Neural progenitor cell (in vitro differentiated cells): ENCODE measurements around the gene GOLGB1. TPM values are rescaled to one million over a fixed set of nuclear protein-coding genes. Genes with fewer than 3 reads are reported as not detected.

Experiments
- DNase-seq: peaks from one replicate; pipeline ENCODE4 v3.0.0-alpha.2; 2016; ENCODE audit warnings: low spot score
- H2AFZ ChIP-seq: fragments of 200-600 bp; sonication (generic); replicated peaks from 2 replicates; pipeline ENCODE4 v1.6.1; 2016; ENCODE audit warnings: antibody characterized with exemption
- H3F3A ChIP-seq: fragments of 200-600 bp; sonication (generic); 2 replicates; pipeline ENCODE4 v1.6.1; 2016; ENCODE audit warnings: antibody characterized with exemption, low read depth
- H3K27ac ChIP-seq: fragments of 200-600 bp; sonication (generic); 2 replicates; pipeline ENCODE4 v1.5.1; 2016; ENCODE audit warnings: mild to moderate bottlenecking
- H3K27me3 ChIP-seq: fragments of 200-600 bp; sonication (generic); 2 replicates; pipeline ENCODE4 v1.6.1; 2016; ENCODE audit warnings: mild to moderate bottlenecking, moderate library complexity
- H3K36me3 ChIP-seq: fragments of 200-600 bp; sonication (generic); 2 replicates; pipeline ENCODE4 v1.5.1; 2016
- H3K4me1 ChIP-seq: fragments of 200-600 bp; sonication (generic); 2 replicates; pipeline ENCODE4 v1.6.1; 2016; ENCODE audit warnings: mixed run types
- H3K4me2 ChIP-seq: fragments of 200-600 bp; sonication (generic); 2 replicates; pipeline ENCODE4 v1.6.1; 2016
- H3K4me3 ChIP-seq: fragments of 200-600 bp; sonication (generic); 2 replicates; pipeline ENCODE4 v1.5.1; 2016
- H3K79me2 ChIP-seq: fragments of 200-600 bp; sonication (generic); 2 replicates; pipeline ENCODE4 v1.6.1; 2016; ENCODE audit warnings: low read depth
- H3K9ac ChIP-seq: fragments of 200-600 bp; sonication (generic); 2 replicates; pipeline ENCODE4 v1.6.1; 2016
- H3K9me3 ChIP-seq: fragments of 200-600 bp; sonication (generic); 2 replicates; pipeline ENCODE4 v1.5.1; 2016; ENCODE audit warnings: low read depth
- H4K20me1 ChIP-seq: fragments of 200-600 bp; sonication (generic); 2 replicates; pipeline ENCODE4 v1.6.1; 2016; ENCODE audit warnings: low read depth
- H3K27ac Mint-ChIP-seq: 3 replicates; pipeline ENCODE4 v1.8.0; 2021; ENCODE audit warnings: mixed read lengths
- H3K27me3 Mint-ChIP-seq: 2 replicates; pipeline ENCODE4 v1.8.0; 2022; ENCODE audit warnings: low read depth, mild to moderate bottlenecking, inconsistent platforms, moderate library complexity, mixed read lengths; ENCODE audit not compliant: insufficient read depth
- H3K36me3 Mint-ChIP-seq: 3 replicates; pipeline ENCODE4 v1.8.0; 2021; ENCODE audit warnings: mixed read lengths
- H3K4me1 Mint-ChIP-seq: 3 replicates; pipeline ENCODE4 v1.8.0; 2021; ENCODE audit warnings: mixed read lengths
- H3K4me3 Mint-ChIP-seq: 3 replicates; pipeline ENCODE4 v1.8.0; 2021; ENCODE audit warnings: mild to moderate bottlenecking, moderate library complexity, mixed read lengths
- H3K9me3 Mint-ChIP-seq: 3 replicates; pipeline ENCODE4 v1.8.0; 2020; ENCODE audit warnings: mixed read lengths
- CTCF ChIP-seq: fragments of 200-600 bp; sonication (generic); IDR thresholded peaks from 2 replicates; pipeline ENCODE4 v1.5.1; 2017; ENCODE audit warnings: antibody characterized with exemption, mild to moderate bottlenecking
- EZH2 ChIP-seq: fragments of 200-600 bp; sonication (generic); IDR thresholded peaks from 2 replicates; pipeline ENCODE4 v1.6.1; 2017; ENCODE audit warnings: antibody characterized with exemption, mild to moderate bottlenecking, moderate library complexity
- EZH2phosphoT487 ChIP-seq: fragments of 200-600 bp; sonication (generic); IDR thresholded peaks from 2 replicates; pipeline ENCODE4 v1.6.1; 2017; ENCODE audit warnings: antibody characterized with exemption
- total RNA-seq: library from RNA; depleted of rRNA; stranded (reverse); fragments of >200 nt; gene quantifications from 2 replicates; pipeline ENCODE4 v1.2.3, GENCODE V29; 2015; ENCODE audit warnings: low replicate concordance

GOLGB1 gene
- total RNA-seq, 1 donor from 2014 or later = 52.5 TPM

DNA sequence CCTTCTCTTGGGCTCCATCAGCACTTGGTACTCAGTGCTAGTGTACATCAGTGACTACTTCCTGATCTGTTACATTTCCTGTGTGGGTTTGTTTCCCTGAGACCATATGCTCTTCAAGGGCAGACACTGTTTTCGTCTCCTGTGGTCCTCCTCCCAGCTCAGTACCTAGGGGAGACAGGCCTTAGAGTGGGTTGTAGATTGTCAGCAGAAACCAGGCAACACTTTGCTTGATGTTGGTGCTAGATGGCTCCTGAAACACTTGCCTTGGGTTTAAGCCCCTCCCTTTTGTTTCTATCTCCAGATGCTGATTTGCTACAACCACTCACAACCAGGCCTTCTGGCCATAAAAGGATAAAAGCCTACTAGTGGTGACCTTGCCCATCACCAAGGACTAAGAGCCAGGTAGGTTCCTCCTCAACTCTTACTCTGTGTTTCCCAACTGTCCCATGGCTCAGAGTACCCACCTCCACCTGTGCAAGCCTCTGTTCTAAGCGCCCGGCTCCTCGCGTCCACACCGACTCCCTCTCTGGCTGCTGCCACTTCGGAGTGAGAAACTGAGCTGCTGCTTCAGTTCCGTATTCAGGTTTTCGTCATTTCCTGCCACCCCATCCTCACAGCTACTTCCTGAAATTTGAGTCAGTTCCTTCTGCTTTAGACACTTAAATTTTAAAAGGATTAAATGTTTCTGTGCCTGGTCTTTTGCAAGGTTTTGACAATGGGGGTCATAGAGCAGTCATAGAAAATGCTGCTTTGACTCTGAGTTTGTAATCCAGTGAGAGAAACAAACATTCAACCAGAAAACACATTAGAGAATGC lies 89.0 kb downstream of the GOLGB1 start, which contains the start of gene HCLS1:
TSS of gene HCLS1 (minus strand) at position 548 of the 816 bp plus-strand sequence. CDS start 2,556 bp downstream, outside the sequence.
- Histone ChIP-seq H3K4me1 (no peaks in the 10 kb centered on the region), H3F3A (no peaks in the 10 kb centered on the region), H3K27ac (no peak within 1 kb of the TSS), H3K4me3 (no peak within 1 kb of the TSS), H4K20me1 (no peaks in the 10 kb centered on the region), H3K36me3 (no peaks in the 10 kb centered on the region), H3K4me2 (no peak within 1 kb of the TSS), H3K9me3 (no peaks in the 10 kb centered on the region), H3K79me2 (no peaks in the 10 kb centered on the region), H3K27me3 (no peaks in the 10 kb centered on the region), H2AFZ (no peak within 1 kb of the TSS), H3K9ac (no peak within 1 kb of the TSS)
- Mint-ChIP-seq H3K27me3 (peaks cover 5% of the 10 kb centered on the region), H3K27ac (no peak within 1 kb of the TSS), H3K4me1 (peaks cover under 1% of the 10 kb centered on the region), H3K4me3 (no peak within 1 kb of the TSS), H3K36me3 (peaks cover 14% of the 10 kb centered on the region), H3K9me3 (no peaks in the 10 kb centered on the region)
- no peak for DNase-seq
- TF ChIP-seq EZH2 (no peak), CTCF (no peak), EZH2phosphoT487 (no peak)

- Histone ChIP-seq H3K4me3 (no peak overlapping the region), H3K9me3 (no peaks in the 10 kb centered on the region), H3K79me2 (no peaks in the 10 kb centered on the region), H3K4me2 (no peak overlapping the region), H4K20me1 (no peaks in the 10 kb centered on the region), H3K27me3 (no peaks in the 10 kb centered on the region), H2AFZ (no peak overlapping the region), H3K27ac (no peak overlapping the region), H3K9ac (no peak overlapping the region), H3K36me3 (no peaks in the 10 kb centered on the region), H3F3A (no peaks in the 10 kb centered on the region), H3K4me1 (no peaks in the 10 kb centered on the region)
- Mint-ChIP-seq H3K4me3 (no peak overlapping the region), H3K27me3 (peaks cover 5% of the 10 kb centered on the region), H3K4me1 (no peaks in the 10 kb centered on the region), H3K9me3 (no peaks in the 10 kb centered on the region), H3K36me3 (peaks cover 10% of the 10 kb centered on the region), H3K27ac (no peak overlapping the region)
- no peak for TF ChIP-seq EZH2
- no peak for TF ChIP-seq CTCF
- no peak for TF ChIP-seq EZH2phosphoT487
- no peak for DNase-seq
Measured at GRCh38 chr3:121659586-121659985, 90.0 kb downstream of the GOLGB1 start.

DNA sequence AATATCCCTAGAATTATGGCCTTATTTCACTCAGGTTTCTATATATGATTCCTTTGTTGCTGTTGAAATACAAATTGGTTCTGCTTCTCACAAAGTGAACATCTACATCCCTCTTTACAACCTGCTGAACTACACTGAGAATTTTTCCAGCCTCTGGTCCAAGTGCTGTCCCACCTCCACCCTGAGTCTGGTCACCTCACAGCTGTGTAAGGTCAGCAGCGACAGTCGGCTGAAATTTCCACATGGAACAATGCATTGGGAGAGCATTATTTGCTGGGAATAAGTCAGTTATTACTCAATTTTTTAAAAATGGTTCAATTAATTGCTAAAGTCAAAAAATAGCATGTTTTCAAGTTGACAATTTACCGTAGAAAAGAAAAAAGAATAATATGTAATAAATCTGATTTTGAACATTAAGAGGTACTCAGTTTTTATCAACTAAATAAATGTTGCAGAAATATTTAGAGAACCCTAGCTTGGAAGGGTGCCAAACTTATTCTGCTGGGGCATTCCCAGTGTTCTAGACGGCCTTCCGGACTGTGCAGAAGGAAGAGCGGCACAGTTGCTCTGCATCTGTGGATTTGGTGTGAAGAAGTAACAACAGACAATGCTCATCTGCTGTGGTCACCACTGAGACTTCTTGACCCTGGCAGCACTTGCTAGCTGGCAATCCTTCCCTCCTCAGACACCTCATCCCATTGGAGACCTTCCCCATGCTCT lies 90.7 kb downstream of the GOLGB1 start:
- Mint-ChIP-seq H3K27ac (no peak overlapping the region), H3K4me1 (no peaks in the 10 kb centered on the region), H3K36me3 (peaks cover 6% of the 10 kb centered on the region)

More for the DNA sequence above, 90.7 kb downstream of the GOLGB1 start:
- Mint-ChIP-seq H3K4me3 (no peak overlapping the region), H3K9me3 (no peaks in the 10 kb centered on the region), H3K27me3 (peaks cover 5% of the 10 kb centered on the region)
- DNase-seq = no peak
- Histone ChIP-seq H2AFZ (no peak overlapping the region), H3F3A (no peaks in the 10 kb centered on the region), H3K4me3 (no peak overlapping the region), H3K79me2 (no peaks in the 10 kb centered on the region), H3K36me3 (no peaks in the 10 kb centered on the region), H3K9me3 (no peaks in the 10 kb centered on the region), H3K9ac (no peak overlapping the region), H3K4me2 (no peak overlapping the region), H3K27ac (no peak overlapping the region), H3K27me3 (no peaks in the 10 kb centered on the region), H3K4me1 (no peaks in the 10 kb centered on the region), H4K20me1 (no peaks in the 10 kb centered on the region)
- TF ChIP-seq CTCF (no peak), EZH2phosphoT487 (no peak), EZH2 (no peak)
